ENCODE data around the gene NOM1. TPM values are rescaled to one million over a fixed set of nuclear protein-coding genes. Genes with fewer than 3 reads are reported as not detected.

NOM1 gene
- total RNA-seq, 1 donor from 2014 or later, result 35.8 TPM

DNA sequence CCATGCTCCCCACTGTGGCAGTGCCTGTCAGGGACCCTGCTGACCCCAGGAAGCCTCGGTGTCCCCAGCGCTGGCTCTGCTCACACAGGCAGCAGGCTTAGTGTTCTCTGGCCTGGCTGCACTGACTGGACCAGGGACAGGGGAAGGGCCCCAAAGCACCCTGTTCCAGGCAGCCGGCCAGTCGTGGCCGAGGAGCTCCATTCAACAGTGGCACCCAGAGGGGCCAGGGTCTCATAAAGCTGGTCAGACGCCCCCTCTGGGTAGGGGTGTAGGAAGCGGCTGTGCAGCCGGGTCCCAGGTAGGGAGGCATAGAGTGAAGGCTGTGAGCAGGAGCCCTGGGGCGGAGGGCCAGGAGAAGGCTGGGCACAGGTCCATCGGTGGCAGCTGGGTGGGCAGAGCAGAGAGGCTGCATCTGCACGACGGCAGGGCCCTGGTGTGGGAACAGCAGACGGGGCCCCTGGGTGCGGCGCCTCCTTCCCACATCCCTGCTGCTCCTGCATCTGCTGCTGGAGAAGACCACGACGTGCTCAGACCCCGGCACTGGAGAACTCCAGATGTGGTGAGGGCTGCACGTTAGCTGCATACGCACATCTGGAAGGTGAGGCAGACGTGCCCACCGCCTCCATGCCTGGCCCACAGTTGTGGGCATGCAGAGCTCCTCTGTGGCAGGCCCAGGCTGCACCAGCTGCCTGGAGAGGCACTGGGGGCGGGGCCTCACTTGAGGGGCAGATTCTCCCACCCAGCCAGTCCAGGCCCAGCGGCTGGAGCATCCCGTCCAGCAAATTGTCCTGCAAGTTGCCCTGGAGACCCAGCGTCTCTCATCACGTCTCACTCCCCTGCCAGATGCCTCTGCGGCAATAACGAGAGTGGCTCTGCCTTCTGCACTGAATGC, 35.8 kb downstream of the NOM1 start:
- DNase-seq (ENCODE audit: low spot score), result no peak

DNA sequence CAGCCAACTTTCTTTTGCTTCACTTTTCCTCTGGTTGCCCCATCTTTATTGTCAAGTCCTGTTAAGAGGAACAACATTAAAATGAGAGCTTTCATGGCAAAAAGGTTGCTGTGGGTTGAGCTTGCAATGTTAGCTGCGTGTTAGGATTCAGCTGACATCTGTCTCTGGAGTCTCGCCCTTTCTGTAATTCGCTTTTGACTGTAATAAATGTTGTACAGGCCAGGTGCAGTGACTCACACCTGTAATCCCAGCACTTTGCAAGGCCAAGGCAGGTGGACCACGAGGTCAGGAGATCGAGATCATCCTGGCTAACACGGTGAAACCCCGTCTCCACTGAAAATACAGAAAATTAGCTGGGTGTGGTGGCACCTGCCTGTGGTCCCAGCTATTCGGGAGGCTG, 36.9 kb downstream of the NOM1 start:
- no peak for DNase-seq (ENCODE audit: low spot score)

DNA sequence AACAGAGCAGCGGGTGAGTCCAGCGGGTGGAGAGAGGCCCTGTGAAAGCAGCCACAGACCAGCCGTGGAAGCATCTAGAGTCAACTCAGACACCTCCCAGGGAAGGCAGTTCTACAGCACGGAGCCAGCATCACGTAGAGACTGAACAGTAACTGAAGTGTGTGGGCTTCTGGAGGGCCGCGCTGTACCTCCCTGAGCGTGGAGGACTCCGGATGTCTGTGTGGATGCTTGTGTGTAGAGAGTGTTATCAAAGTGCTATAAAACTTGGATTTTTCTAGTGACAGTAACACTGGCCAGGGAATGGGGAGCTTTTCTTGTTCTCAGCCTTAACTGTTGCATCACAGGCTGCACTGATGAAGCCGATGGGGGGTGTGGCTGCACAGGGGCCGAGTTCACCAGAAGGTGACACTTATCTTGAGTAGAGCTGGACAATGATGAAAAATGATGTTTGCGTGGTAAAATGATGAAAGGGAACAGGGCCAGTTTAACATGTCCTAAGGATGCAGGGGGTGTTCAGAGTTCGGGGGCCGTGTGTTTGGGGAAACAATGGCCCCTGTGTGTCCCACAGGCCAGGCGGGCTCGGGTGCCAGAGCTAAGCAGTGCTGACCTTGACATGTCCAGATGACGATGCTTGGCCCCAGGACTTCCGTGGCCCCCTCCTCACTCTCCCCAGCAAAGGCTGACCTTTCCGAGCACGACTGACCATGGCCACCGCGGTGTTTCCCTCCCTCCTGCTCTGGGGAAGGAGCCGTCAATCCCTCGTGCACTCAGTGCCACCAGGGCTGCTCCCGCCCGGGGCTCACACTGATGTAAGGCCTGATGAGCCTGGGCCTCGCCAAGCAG, 39.1 kb downstream of the NOM1 start:
- DNase-seq (ENCODE audit: low spot score), result no peak

DNA sequence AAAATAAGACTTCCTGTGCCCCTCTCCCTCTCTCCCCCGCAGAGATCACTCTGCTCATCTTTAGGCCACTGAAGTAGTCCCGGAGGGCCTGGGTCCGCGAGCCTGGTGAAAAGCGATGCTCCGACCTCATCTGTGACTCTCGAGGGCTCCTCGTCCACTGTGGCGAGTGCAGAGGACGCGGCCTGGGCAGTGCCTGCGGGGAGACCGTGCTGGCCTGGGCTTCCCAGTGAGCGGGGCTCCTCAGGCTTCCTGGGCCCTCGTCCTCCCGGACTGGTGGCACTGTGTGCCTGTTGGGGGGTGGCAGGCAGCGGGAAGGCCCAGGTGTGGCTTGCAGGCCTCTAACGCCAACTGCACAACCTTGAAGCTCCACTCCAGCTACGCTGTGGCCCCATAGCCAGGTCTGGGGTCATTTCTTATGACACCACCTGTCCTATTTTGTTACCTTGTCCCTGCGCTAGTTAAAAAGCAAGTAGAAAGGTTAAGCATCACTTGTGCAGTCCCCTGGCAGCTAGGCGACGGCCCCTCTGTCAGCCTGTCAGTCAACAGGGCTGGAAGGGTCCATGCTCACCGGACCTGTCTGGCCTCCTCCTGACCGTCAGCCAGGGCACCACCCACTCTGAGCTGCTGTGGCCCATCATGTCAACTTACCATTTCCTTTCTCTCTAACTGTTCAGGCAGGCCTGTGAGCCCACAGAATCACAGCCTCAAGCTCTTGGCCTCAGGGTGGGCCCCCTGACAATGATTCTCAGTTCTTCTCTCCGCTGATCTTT, 40.4 kb downstream of the NOM1 start:
- no peak for DNase-seq (ENCODE audit: low spot score)

DNA sequence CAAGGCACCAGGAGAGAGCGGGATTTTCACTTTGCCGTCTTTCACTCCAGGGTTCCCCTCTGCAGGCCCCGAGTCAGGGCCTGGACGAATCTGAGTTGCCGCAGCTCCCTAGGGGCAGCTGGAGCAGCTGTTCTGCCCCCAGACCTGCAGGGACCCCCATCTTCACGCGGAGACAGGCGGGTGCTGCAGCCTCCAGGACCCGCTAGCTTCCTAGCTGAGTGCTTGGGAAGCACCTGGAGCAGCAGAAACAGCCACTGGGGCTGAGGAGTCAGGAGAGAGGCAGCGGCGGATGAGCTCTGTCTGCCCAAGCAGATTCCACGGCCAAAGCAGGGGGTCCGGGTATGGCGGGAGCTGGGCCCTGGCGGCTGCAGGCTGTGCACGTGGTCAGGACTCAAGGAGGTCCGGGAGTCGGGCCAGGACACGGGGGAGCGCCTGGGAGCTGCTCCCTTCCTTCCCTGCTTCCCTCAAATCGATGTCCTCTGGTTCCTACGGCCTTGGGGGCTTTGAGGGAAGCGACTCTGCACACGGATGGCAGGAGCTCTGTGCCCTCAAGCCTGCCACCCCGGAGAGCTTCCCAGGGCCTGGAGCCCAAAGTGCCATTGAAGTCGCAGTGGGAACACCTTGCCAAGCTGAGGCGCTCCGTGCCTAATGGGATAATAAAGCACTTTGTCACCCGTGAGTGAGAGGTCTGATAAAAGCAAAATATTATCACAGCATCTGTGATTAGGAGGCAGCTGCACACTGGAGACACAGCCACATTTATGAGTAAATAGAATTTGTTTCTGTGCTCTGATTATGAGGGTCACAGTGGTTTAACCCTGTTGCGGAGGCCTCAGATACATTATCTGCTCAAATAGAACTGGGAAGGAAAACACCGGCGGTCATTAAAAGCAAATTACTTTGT, 43.8 kb downstream of the NOM1 start:
- DNase-seq (ENCODE audit: low spot score), result no peak

- DNase-seq (ENCODE audit: low spot score), result no peak
Measured at GRCh38 chr7:156993925-156994235, 44.4 kb downstream of the NOM1 start.

DNA sequence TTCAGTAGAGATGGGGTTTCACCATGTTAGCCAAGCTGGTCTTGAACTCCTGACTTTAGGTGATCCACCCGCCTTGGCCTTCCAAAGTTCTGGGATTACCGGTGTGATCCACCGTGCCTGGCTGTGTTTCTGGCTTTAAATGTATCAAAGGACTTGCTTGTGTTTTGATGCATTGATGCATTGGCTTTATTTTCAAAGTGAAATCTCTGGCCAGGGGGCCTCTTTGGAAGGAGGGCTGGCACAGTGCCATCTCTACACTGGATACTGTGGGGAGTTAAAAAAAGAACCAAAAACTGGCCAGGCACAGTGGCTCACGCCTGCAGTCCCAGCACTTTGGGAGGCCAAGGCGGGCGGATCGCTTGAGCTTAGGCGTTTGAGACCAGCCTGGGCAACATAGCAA, 44.9 kb downstream of the NOM1 start:
- no peak for DNase-seq (ENCODE audit: low spot score)

- DNase-seq (ENCODE audit: low spot score), result no peak
Measured at GRCh38 chr7:156998988-156999957, 49.8 kb downstream of the NOM1 start.

GRCh38 chr7:156999958-157000726, 50.6 kb downstream of the NOM1 start:
- no peak for DNase-seq (ENCODE audit: low spot score)

- no peak for DNase-seq (ENCODE audit: low spot score)
Measured at GRCh38 chr7:157000741-157001653, 51.5 kb downstream of the NOM1 start.

DNA sequence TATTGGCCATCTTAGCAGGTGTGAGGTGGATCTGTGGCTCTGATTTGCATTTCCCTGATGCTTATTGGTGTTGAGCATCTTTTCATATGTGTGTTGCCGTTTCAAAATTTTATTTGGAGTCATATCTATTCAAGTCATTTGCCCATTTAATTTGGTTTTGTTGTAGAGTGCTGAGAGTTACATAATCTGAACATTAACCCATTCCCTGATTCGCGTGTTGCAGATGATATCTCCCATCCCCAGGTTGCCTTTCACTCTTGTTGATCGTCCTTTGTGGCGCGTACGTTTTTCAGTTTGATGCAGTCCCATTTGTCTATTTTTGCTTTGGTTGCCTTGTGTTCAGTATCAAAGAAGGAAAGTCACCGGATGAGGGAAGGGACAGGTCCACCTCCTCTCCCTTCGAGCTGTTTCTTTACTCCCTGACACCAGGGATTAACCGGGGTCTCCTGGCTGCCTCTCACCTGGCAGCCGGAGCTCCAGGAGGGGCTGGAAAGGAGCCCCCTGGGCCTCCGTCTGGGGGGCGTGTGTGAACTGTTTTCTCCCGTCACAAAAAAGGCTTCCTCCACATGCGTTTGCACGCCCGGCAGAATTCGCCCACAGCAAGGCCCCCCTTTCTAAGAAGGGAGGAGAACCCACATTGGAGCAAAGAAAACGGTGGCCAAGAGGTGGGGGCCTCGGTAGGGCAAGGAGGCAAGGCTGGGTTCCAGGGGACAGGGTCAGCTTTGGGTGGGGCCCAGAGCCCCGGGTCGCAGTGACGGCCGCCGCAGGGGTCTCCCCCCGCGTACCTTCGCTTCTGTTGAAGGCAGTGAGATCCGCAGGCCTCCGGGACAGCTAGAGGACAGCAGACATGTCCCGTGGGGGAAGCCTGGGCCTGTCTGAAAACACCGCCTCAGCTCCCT, 52.7 kb downstream of the NOM1 start:
- DNase-seq (ENCODE audit: low spot score), result no peak

DNA sequence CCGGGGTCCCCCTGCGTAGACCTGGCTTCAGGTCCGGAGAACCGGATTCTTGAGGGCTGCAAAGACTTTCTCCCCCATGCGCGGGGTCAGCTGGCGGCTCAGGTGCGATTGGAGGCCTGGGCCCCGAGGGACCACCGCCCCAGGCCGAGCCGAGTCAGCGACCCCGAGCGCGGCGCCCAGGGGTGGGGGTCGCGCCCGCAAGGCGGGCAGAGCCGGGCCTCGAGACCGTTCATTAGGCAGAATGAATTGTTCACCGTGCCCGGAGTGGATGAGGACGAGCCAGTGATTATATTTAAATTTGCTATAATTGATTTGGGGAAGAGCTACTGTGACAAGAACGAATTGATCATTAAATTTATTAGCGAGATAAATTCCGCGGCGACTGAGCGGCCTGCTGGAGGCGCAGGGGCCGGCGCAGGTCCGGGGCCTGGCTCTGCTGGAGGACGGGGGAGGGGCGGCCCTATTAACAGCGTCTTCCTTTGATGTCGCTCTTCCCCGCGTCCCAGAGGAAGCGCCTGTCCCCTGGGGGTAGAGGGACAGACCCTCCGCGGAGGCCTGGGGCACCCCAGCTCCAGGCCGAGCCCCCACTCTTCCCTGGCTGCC, 53.4 kb downstream of the NOM1 start:
- DNase-seq (ENCODE audit: low spot score), result no peak

DNA sequence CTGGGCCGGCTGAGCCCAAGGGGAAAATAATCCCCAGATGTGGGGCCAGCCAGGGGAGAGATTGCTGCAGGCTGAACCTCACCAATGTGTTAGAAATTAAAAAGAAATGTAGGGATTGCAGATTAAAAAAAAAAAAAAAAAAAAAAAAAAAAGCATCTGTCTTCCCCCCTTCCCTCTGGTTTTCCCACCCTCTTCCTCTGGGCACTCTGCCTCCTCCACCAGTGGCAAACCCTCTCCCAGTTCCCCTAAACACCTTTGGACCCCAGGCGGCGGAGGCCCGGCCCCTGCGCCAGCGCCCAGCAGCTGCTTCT, 53.9 kb downstream of the NOM1 start:
- no peak for DNase-seq (ENCODE audit: low spot score)

GRCh38 chr7:157003756-157004520, 54.4 kb downstream of the NOM1 start:
- no peak for DNase-seq (ENCODE audit: low spot score)

- no peak for DNase-seq (ENCODE audit: low spot score)
Measured at GRCh38 chr7:157004521-157005455, 55.3 kb downstream of the NOM1 start.

Data from ureter (tissue), 1 donor.